ENCODE measurements around the gene PHLDA2.
A peak's percentile ranks its signal among the peaks of the same experiment; 100 is the strongest.

The PHLDA2 gene, protein sequence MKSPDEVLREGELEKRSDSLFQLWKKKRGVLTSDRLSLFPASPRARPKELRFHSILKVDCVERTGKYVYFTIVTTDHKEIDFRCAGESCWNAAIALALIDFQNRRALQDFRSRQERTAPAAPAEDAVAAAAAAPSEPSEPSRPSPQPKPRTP

GRCh38 chr11:2928605-2929530 lies at the start of gene PHLDA2:
Gene PHLDA2 (minus strand): TSS chr11:2929420. CDS start chr11:2929364, 56 bp downstream.
- peak in 1 of 2 experiments; percentile 60 for DNase-seq

DNA sequence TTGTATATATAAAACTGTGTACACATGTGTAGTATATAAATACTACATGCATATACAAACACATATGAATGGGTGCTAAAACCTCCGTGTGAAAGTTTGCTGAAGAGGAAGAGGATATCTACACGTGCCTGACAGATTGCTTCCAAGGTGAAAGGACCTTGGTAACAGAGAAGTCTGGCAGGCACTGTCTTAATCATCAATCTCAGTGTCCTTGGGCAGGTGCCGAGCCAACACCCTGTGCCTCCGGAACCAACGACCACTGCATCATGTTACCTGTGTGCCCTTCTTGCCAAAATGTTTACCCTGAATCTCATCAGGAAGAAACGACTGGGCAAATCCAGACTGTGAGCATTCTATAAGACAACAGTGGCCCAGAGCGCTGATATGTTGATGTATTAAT lies 47.9 kb upstream of the PHLDA2 start:
- no peak for DNase-seq

DNA sequence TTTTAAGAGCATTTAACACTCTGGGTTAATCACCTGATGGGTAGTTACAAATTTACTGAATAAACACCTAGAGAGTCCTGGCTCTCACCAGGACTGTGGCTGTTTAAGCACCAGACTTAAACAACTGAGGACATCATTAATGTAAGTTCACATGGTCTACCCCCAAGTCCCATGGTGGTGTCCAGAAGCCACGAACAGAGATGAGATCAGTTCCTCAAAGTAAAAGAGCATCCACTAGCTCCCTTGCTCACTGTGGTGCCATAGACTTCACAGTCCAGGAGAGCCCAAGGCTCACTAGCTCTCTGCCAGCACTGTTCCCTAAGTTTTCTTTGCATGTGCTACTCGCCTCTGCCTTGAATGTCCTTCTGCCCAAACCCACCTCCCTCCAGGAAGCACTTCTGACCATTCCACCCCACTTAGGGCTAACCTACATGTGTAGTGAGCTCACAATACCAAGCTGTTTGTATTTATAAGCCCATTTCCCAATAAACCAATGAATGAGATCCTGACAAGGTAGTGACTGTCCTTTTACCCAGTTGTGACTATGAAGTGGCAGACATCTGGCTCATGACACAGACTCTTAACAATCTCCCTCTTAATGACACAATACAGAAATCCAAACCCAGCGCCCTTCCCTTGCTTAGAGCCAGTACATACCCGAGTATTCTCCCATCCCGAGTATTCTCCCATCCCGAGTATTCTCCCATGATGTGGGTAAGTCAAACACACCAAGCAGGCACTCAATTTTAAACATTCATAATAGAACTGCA lies 47.3 kb upstream of the PHLDA2 start:
- DNase-seq: no peak

DNA sequence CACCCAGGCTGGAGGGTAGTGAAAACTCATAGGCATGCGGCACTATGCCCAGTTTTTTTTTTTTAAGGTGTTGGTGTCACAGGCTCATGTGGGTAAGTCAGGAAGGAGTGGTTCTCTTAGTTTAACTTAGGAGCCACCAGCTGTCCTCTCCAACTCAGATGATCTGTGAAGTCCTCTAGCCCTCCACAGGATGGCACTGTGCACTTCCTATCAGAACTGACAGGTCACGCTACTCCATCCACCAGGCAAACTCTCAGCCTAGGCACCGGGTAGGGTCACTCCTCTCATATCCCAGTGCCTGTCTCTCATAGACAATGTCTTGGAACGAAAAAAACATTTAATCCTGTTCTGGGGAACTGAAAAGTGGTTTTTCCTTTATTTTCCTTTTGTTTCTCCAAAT lies 46.4 kb upstream of the PHLDA2 start:
- DNase-seq: peak; percentile 5 to 45

DNA sequence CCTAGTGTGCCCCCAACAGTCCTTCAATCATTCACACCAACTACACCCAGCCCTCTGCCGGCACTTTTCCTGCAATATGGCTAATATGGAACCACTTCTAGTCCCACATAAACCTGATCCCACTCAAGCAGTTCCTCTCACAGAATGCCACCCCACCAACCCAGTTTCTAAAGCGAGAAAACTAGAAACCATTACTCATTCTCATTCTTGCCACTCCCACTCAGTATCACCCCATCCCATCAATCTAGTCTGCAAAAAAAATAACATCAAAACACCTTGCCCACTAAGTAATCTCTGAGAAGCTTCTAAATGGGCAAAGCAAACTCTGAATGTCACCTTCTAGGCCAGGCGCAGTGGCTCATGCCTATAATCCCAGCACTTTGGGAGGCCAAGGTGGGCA lies 45.1 kb upstream of the PHLDA2 start:
- DNase-seq: no peak

DNA sequence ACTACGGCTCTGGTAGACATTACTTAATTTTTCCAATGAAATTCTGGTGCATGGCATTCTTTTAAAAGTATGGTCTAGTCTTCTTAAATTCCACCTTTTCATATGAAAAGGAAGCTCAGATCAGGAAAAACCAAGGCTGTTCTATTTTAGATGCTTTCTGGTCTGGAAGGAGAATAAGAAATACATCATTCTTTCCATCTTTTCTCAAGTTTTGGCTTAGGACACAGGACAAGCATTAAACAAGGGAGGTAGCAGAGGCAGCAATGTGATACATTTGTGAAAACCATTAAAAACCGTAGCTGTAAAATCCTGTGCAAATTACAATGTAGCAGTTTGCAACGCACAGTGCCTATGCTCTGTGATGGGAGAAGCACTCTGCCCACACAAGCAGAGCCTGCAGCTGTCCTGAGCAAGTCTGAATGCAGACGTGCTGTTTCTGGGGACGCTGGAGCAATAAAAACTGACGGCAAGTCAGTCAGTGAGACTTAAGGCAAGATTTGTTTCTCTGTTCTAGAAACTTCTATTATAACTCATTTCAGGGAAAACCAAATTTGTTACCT lies 39.2 kb upstream of the PHLDA2 start:
- DNase-seq: no peak

DNA sequence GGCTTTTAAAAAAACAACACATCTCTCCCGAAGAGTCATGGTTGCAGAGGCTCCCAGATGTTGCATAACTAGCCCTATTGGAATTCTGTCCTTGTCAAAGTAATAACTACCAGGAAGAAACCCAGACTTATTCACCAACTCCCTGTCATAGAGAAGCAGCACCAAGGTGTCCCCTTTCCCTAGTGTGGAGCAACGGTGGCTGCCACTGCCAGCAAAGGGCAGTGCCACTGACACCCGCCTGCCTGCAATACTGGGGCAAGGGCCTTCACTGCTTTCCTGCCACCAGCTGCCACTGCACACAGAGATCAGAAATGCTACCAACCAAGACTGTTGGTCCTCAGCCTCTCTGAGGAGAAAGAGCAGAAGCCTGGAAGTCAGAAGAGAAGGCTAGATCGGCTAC lies 35.6 kb upstream of the PHLDA2 start:
- DNase-seq: no peak

GRCh38 chr11:2963761-2964160 lies 34.5 kb upstream of the PHLDA2 start:
- no peak for DNase-seq

- DNase-seq: no peak
Measured at GRCh38 chr11:2963112-2963754, 34.0 kb upstream of the PHLDA2 start.

DNA sequence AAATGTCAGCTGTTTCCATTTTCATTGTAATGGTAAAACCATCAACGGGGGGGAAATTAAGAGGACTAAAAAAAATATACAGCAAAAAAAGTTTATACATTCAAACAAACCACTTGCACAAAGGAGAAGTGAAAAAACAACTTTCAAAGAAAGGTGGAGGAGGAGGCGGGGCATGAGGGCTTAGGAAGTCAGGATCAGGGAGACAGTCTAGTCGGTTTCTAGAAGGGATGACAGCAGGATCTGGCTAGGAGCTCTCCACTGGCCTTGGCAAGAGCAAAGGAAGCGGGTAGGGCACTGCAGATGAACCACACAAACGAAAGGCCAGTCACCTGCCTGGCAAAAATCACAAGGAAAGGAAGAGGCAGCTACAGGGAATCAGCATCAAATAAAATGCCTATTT lies 31.9 kb upstream of the PHLDA2 start:
- DNase-seq: no peak

DNA sequence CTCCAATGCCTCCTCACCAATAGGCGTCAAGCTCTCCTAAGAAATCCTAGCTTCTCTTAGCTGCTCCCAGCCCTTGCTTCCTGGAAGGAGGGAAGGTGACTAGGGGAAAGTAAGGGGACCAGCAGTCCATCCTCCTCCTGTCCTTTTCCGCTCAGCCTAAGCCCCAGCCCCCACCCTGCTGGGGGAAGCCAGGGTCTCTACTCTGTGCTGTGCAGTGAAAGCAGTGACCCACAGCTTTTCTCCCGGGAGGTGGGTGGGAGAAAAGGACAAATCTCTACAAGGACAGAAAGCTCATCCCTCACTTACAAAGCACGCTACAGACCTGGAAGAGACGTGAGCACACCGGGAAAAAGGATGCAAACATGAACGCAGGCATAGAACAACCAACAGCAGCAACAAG lies 30.9 kb upstream of the PHLDA2 start:
- DNase-seq: no peak

DNA sequence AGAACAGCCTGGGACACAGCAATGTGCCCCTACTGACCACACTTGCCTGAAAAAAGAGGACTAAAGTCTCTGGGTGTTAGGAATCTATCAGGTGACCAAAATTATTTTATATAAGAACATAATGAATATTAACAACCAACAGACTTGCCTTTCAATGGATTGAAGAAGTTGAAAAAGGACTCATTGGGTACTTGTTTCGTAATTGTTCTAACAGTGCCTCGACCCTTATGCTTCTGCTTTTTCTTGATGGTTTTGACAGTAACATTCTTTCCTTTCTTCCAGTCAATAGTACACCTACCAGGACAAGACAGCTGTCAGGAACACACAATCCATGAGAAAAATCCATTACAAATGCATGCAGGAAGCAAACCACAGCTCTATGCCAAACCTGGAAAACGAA lies 29.0 kb upstream of the PHLDA2 start:
- no peak for DNase-seq

DNA sequence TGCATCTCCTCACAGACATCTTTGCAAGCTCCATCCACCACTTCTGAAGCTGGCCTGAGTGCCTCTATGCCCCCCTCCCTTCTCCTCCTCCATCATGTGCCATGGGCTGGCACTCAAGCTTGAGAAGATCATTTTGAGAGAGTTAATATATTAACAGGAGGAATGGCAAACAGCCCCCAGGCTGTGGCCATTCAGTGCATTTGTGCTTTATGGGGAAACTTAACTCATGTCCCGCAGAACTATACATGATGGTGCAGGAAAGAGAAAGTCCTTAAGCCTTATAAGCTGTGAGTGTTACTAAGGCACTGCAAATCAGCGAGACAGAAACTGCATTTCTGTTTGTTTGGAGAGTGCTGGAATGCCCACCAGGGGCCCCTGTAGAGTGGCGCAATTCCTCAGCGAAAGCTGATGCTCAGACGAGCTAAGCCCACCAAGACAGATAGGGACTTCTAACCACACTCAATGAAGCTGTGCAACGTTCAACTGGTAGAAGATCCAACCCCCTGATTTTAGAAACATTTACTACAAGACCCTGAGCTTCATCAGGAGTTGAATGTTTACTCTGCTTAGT lies 26.8 kb upstream of the PHLDA2 start:
- no peak for DNase-seq

GRCh38 chr11:2954263-2954662 lies 25.0 kb upstream of the PHLDA2 start:
- DNase-seq: no peak

GRCh38 chr11:2952290-2952689 lies 23.1 kb upstream of the PHLDA2 start:
- no peak for DNase-seq

GRCh38 chr11:2951231-2952110 lies 22.3 kb upstream of the PHLDA2 start:
- no peak for DNase-seq

DNA sequence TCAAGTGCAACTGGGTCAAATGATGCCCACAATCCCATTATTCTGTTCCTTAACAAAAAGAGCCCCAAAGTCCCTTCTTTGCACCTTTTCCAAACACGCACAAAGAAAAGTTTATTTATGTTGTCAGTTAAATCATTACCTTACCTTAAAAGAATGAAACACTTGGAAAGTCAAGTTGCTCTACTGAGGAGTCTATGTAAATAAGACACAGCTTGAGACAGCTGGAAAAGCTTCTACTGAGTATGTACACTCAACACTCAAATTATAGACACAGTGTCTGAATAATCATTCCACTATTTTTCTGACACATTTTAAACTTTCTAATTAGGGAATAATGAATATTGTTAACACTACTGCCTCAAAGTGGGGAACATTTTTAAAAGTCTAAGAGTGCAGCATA lies 21.6 kb upstream of the PHLDA2 start:
- DNase-seq: no peak

GRCh38 chr11:2949920-2950319 lies 20.7 kb upstream of the PHLDA2 start:
- DNase-seq: no peak

GRCh38 chr11:2947744-2948143 lies 18.5 kb upstream of the PHLDA2 start:
- no peak for DNase-seq

- DNase-seq: no peak
Measured at GRCh38 chr11:2945757-2946287, 16.6 kb upstream of the PHLDA2 start.
